COLO829 (cell line): ENCODE data around the gene PCSK9.
"Not testable (repeated sequence)": the region's sequence is repeated elsewhere in the genome, so short reads cannot be mapped to it uniquely, and the experiment has no call there.

Experiments used
- DNase-seq: peaks from one replicate; pipeline ENCODE4 v3.0.0; 2012; ENCODE audit warnings: low spot score

PCSK9 gene

GRCh38 chr1:55010194-55010886, 29.0 kb upstream of the PCSK9 start:
- no peak for DNase-seq

GRCh38 chr1:55010887-55011217, 28.5 kb upstream of the PCSK9 start:
- no peak for DNase-seq

- no peak for DNase-seq
These were observed 26.7 kb upstream of the PCSK9 start for GRCh38 chr1:55012661-55013060.

GRCh38 chr1:55015123-55015522, 24.2 kb upstream of the PCSK9 start:
- DNase-seq = no peak

GRCh38 chr1:55015731-55016620, 23.4 kb upstream of the PCSK9 start:
- DNase-seq = no peak

GRCh38 chr1:55018395-55018794, 21.0 kb upstream of the PCSK9 start:
- no peak for DNase-seq

- peak; percentile 83 for DNase-seq
These were observed 17.3 kb upstream of the PCSK9 start for GRCh38 chr1:55021942-55022546.

- not testable (repeated sequence) for DNase-seq
These were observed 15.2 kb upstream of the PCSK9 start for GRCh38 chr1:55024163-55024562.

GRCh38 chr1:55026682-55027081, 12.7 kb upstream of the PCSK9 start:
- not testable (repeated sequence) for DNase-seq

- DNase-seq = not testable (repeated sequence)
These were observed 8.2 kb upstream of the PCSK9 start for GRCh38 chr1:55031098-55031497.

- DNase-seq = no peak
These were observed 6.1 kb upstream of the PCSK9 start for GRCh38 chr1:55033265-55033614.

GRCh38 chr1:55034476-55035133, 4.7 kb upstream of the PCSK9 start:
- DNase-seq = no peak

GRCh38 chr1:55035904-55036303, 3.4 kb upstream of the PCSK9 start:
- no peak for DNase-seq

- DNase-seq = no peak
These were observed 1.4 kb upstream of the PCSK9 start for GRCh38 chr1:55037733-55038551.

GRCh38 chr1:55038552-55038838, 853 bp upstream of the PCSK9 start:
- DNase-seq = no peak

GRCh38 chr1:55038974-55039341, 390 bp upstream of the PCSK9 start:
- DNase-seq = no peak

GRCh38 chr1:55040083-55040932, 960 bp downstream of the PCSK9 start:
- no peak for DNase-seq

- no peak for DNase-seq
These were observed 1.7 kb downstream of the PCSK9 start for GRCh38 chr1:55040933-55041494.

- no peak for DNase-seq
These were observed 2.3 kb downstream of the PCSK9 start for GRCh38 chr1:55041613-55042012.

GRCh38 chr1:55043011-55043410, 3.7 kb downstream of the PCSK9 start:
- no peak for DNase-seq

GRCh38 chr1:55043726-55044125, 4.4 kb downstream of the PCSK9 start:
- no peak for DNase-seq
